GM18519 (cell line): ENCODE data around the gene PTPN11.

ENCODE experiments used
- ATAC-seq: cut with Tn5 transposase; IDR thresholded peaks from one replicate; pipeline ENCODE4 v1.9.1; 2021; ENCODE audit warnings: mild to moderate bottlenecking, moderate library complexity; ENCODE audit not compliant: unreplicated experiment, low FRiP score

PTPN11 gene

DNA sequence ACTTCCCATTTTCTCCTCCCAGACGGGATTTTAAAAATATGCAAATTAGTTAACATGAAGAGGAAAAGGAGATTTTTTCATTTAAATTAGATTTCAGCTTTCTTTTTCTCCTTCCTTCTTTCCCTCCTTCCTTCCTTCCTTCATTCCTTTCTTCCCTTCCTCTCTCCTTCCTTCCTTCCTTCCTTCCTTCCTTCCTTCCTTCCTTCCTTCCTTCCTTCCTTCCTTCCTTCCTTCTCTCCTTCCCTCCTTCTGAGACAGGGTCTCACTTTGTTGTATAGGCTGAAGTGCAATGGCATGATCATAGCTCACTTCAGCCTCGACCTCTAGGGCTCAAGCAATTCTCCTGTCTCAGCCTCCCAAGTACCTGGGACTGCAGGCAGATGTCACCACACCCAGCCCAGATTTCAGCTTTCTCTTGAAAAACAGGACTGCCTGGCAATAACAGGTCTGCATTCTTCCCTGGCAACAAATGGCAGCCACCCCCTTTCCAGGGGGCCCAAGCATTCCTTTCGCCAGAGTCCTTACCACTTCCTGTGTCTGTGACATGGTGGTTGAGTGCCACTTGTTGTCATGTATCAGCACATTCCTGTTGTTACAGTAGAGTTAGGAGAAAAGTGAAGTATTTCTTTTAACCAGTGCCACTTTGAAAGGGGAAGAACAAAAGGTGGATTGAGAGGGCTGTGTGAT lies 119.1 kb downstream of the PTPN11 start:
- ATAC-seq: no peak

DNA sequence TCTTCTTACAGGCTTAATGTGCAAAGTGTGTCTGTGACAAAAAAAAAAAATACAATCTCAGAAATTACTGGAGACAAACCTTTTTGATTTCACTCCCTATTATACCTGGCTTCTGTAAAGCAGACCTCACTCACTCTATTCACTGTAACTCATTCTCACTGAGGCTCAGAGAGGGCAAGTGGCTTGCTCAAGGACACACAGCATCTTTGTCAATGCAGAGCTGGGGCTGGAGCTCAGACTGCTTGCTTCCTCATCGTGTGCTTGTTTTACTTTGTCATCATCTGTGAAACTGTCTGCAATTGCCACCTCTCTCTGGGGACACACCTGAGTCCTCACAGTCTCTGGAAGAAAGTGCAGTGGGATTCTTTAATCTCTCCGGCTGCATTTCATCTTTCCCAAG lies 120.0 kb downstream of the PTPN11 start:
- ATAC-seq: no peak

DNA sequence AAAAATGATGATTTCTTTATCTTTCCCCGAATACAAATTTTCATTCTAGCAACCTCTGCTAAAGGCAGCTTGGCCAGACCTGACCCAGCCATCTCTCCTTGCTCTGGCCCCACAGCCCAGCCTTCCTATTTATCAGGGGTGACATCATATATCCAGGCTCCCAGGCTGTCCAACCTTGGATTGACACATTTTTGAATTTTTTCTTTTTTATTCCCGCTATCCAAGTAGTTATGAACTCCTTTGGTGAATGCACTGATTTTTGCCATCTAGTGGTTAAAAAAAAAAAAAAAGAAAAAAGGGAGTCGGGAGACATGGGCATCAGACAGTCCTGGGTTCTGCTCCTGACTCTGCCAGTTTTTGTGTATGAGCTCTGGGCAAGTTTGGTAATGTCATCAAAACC lies 120.5 kb downstream of the PTPN11 start:
- no peak for ATAC-seq

DNA sequence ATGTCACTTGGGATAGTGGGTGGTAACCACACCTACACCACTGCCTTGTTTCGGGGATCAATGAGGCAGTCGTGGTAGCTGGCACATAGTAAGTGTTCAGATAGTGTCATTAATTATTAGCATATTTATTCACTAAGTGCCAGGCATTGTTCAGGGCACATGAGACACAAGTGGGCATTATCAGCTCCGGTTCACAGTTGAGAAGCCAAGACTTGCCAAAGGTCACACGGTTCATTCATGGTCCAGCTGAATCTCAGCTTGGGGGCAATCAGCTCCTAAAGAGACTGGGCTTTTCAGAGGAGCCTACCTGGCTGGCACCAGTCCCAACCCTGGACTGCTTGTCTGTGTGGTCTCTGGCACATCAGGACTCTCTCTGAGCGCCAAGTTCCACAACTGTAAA lies 121.3 kb downstream of the PTPN11 start:
- ATAC-seq: no peak

DNA sequence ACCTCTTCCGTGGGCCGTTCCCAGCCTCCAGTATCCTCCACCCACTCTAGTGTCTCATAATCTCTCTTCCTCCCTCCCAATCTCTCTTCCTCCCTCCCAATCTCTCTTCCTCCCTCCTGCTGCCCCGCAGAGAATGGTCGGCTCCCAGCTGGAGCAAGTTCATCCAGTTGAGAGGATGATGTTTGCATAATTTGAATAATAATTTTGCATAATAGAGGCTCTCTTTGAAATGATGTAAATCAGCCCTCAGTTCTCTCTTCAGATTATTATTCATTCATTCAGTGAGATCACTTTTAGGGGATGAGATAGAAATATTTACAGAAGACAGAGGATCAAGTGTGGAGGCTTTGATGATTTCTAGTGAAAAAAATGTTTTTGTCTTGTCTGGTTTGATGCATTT lies 125.0 kb downstream of the PTPN11 start:
- no peak for ATAC-seq

DNA sequence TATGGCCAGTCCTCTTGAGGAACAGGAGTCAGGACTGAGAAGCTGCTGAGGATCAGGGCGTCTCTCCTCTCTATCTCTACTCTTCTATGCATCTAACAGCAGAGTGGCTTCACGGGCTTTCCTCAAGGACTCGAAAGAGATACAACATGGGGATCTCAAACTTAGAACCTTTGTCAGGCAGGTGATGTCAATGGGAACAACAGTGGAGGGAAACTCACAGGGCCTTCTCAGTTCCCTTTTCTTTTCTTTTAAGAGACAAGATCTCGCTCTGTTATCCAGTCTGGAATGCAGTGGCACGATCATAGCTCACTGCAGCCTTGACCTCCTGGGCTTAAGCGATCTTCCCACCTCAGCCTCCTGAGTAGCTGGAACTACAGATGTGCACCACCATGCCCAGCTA lies 127.6 kb downstream of the PTPN11 start:
- ATAC-seq: no peak

DNA sequence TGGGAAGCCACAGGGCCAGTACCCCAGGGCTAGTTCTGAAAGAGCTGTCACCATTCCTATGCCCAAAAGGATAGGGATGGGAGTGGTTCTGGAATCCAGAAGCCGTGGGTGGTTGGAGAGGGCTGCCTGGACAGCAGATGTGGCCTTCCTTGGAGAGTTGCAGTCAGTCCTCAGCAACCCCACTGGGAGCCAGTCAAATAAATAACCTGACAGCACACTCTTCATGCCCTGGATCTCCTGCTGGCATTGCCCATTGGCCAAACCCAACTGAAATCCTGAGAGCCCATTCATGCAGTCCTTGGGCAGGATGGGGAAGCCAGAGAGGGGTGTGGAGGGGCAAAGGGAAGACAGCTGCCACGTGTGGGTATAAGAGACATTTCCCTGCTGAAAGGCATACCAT lies 128.2 kb downstream of the PTPN11 start:
- ATAC-seq: no peak

DNA sequence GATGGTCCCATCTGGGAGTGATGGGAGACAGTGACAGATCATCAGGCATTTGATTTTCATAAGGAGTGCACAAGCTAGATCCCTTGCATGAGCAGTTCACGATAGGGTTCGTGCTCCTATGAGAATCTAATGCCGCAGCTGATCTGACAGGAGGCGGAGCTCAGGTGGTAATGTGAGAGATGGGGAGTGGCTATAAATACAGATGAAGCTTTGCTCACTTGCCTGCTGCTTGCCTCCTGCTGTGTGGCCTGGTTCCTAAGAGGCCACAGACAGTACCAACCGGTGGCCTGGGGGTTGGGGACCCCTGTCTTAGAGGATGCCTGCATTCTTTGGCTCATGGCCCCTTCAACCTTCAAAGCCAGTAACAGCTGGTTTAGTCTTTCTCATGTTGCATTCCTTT lies 130.3 kb downstream of the PTPN11 start:
- no peak for ATAC-seq

DNA sequence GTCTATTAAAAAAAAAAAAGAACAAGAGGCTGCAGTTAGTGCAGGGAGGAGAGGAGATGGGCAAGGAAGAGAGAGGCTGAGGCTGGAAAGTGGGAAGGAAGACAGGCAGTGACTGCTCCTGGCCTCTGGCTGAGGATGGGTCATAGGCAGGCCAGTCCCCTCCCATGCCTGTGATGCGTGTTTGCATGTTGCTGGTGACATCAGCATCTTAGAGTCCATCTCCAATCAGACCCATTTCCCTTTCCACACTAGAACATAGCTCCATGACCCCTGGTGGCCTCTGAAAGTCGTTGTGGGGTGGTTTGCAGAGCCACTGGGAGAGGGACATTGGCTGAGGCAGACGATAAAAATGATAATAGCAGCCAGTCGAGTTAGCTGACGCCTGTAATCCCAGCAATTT lies 132.9 kb downstream of the PTPN11 start:
- no peak for ATAC-seq

DNA sequence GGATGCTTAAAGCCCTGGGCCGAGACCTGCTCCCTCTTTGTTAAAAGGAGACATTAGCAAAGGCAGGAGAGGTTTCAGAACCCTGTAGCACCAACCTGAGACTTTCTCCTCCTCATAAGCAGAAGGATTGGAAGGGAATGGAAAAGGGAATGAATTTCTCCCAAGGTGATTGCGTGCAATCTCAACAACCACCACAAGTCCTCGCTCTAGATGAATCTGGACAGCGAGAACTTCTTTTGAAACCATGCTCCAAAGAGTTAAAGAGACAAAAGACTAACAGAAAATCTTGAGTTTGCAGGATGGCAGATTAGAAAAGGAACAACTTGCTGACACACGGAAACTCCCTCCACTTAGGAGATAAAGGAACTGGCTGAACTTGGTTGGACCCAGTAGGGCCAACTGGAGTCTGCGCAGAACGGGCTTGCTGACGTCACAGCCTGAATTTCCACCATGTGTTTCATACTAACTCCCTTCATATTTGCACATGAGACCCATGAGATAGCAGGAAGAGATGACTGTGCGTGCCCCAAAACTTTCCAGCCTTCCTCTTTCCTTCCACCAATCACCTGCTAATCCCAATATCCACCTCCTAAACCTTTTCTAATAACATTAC lies 137.0 kb downstream of the PTPN11 start:
- no peak for ATAC-seq

DNA sequence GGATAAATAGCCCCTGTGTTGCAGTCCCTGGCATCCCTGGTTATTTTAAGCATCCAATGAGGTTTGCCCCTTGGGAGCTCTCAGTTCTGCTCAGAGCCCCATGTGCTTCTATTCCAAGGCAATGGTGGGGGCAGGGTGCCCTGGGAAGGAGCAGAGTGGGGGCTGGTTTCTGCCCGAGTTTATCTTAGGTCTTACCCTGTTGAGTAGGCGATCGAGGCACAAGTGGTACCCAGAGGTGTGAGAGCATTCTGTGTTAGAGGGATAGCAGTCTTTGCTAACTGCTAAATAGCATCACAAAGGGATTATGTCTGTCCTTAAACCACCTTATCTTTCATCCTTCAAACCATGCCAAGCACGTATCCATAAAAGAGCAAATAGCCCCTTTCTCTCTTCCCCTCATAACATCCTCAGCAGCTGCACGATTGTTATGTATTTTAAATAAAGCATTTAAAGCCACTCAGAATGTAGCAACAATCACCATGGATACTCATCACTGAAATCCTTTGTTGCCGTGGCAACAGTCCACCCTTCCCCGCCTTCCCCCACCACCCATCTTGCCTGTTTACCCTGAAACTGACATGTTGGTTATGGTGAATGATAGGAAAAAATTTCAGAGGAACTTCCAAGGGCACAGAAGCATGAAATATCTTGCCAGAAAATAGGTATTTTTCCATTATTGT lies 139.3 kb downstream of the PTPN11 start:
- no peak for ATAC-seq
